GM13976 (cell line): ENCODE data around the gene CRB1.
A peak's percentile ranks its signal among the peaks of the same experiment; 100 is the strongest.

ENCODE experiments used
- DNase-seq: peaks from one replicate; pipeline ENCODE4 v3.0.0; 2012; ENCODE audit warnings: low spot score
- CTCF ChIP-seq: IDR thresholded peaks from 2 replicates; pipeline ENCODE4 v1.5.1; 2012; ENCODE audit warnings: borderline replicate concordance, mild to moderate bottlenecking; ENCODE audit not compliant: insufficient read depth; ENCODE audit errors: extremely low read depth, missing control alignments, control extremely low read depth
- in situ Hi-C: fragments of 300-500 bp; cut with MboI; formaldehyde crosslinking; loops from one replicate; pipeline ENCODE4 v1.12.0; 2022; ENCODE audit warnings: low sequenced_read_pairs, mixed read lengths, inconsistent platforms; ENCODE audit not compliant: unreplicated experiment

The CRB1 gene

DNA sequence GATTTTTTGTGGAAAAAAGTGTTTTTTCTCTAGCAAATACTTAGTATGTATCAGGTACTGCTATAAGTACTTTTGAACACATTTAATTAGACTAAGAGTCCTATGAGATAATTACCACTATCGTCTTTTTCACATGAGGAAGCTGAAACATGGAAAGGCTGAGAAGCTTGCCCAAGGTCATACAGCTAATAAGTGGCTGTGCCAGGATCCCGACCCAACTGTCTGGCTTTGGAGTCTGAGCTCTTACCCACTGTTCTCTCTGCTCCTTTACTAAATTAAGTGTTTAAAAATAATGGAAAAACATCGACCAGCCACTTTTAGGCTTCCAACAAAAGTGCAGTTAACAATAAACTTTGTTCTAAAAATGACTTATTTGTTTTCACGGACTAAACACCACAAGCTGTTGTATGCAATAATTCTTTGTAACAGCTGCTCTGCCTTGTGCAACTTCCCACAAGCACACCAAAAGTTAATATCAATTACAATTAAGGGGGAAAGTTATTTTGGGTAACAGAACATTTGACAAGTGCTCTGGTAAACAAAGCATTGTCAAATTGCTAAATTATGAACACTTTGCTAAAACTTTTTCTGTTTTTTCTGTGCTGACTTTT is 75.7 kb downstream of the CRB1 start:
- DNase-seq, result no peak
- in situ Hi-C loops, result no loop called here
- TF ChIP-seq CTCF, result no peak

DNA sequence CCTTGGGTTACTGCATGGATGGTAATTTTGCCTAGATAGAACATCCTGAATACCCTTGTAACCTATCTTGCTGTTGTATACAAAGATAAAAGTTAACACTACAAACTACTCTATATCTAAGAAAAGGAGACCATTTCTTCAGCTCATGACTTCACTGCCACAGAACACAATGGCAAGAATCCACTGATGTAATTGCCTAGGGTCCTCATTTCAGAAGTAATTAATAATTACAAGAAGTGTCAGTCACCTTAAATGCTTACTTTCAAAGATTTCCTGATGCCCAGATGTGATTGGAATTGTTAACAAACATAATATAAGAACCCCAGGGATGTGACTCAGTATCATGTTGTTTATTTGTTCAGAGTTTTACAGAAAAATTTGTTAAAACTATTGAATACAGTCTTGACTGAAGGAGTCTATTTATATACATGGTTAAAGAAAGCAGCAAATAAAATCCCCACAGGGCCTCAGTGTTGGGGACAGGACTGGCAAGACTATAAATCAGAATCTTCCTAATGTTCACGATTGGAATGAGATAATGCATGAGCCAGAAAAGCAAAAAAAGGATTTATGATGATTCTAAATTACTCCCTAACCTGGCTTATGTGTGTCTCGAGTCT is 83.9 kb downstream of the CRB1 start:
- no peak for DNase-seq
- TF ChIP-seq CTCF, result no peak
- in situ Hi-C loops, result no loop called here

DNA sequence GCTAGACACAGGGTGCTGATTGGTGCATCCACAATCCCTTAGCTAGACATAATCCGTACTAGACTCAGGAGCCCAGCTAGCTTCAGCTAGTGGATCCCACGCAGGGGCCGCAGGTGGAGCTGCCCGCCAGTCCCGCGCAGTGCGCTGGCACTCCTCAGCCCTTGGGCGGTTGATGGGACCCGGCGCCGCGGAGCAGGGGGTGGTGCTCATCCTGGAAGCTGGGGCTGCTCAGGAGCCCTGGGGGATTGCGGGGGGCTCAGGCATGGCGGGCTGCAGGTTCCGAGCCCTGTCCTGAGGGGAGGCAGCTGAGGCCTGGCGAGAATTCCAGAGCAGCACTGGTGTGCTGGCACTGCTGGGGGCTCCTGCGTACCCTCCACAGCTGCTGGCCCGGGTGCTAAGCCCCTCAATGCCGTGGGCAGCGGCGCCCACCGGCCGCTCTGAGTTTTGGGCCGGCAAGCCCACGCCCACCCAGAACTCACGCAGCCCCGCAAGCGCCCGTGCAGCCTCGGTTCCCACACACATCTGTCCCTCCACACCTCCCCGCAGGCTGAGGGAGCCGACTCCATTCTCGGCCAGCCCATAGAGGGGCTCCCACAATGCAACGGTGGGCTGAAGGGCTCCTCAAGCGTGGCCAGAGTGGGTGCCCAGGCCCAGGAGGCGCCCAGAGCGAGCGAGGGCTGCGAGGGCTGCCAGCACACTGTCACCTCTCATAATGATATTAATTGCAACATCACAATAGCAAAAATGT is 87.4 kb downstream of the CRB1 start:
- in situ Hi-C loops, result no loop called here
- DNase-seq, result no peak
- no peak for TF ChIP-seq CTCF

DNA sequence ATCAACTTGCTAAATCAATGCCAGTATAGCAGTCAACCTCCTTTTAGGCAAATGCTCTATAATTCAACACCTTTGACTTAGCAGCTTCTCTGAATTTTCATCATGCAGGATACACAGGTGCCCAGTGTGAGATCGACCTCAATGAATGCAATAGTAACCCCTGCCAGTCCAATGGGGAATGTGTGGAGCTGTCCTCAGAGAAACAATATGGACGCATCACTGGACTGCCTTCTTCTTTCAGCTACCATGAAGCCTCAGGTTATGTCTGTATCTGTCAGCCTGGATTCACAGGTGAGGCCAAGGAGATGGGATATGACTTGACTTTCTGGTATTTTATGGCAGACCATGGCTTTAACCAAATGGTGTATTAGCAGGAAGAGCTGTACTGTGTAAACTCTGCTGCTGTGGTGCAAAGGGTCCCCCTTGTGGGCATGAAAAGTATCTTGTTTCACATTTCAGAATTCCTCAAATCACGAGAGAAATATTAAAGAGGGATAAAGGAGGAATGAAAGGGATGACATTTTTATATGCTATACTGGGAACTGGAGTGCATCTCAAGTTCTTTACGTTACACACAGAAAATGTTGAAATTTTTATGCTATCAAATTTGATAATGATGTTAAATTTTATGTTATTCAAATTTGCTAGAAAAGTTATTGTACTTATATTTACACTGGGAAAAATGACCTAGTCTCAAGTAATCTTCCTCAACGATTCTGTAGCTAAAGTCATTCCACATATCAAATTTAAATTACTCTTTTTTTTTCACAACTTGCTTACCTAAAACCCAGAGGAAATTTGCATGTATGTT is 88.9 kb downstream of the CRB1 start:
- in situ Hi-C loops, result no loop called here
- peak; percentile 60 for TF ChIP-seq CTCF
- DNase-seq, result peak; percentile 48

DNA sequence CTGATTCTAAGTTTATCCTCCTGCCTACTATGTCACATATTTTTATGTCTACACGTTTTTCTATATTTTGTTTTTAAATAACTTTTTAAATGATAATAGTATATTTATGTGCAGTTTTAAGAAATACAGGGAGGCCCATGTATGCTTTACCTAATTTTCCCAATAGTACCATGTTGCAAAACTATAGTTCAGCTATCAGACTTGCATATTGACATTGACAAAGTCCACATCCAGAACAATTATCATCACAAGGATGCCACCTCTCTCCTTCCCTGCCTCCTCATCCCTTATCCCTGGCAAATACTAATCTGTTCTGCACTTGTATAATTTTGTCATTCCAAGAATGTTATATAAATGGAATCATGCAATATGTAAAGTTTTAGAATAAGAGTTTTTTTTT is 90.9 kb downstream of the CRB1 start:
- in situ Hi-C loops, result no loop called here
- no peak for TF ChIP-seq CTCF
- DNase-seq, result no peak

DNA sequence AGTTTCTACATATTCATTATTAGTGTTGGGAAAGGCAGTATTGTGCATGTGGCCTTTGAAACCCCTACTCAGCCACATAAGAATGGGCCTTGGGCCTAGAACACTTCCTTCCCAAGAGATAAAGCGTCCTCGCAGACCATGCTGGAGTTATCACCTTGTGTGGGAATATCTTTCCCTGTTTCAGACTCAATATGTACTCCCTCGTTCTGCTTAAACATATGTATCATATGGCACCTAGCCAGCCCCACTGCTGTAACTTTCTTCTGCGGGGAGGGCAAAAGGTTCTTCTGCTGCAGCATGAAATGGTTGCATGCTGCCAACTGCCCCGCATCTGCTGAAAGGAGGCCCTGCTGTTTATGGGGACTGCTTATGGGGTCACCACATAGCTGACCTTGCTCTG is 92.0 kb downstream of the CRB1 start:
- no peak for DNase-seq
- in situ Hi-C loops, result no loop called here
- no peak for TF ChIP-seq CTCF
